H7 (cell line): ENCODE measurements around the gene UBXN6. TPM values are rescaled to one million over a fixed set of nuclear protein-coding genes. Genes with fewer than 3 reads are reported as not detected.

Experiments
- DNase-seq: peaks from one replicate; pipeline ENCODE4 v3.0.0; 2012
- H3K27me3 ChIP-seq: 2 replicates; pipeline ENCODE4 v1.6.0; 2011; ENCODE audit warnings: mild to moderate bottlenecking, low read length; ENCODE audit not compliant: control insufficient read depth, insufficient read depth
- H3K36me3 ChIP-seq: replicated peaks from 2 replicates; pipeline ENCODE4 v1.5.1; 2011; ENCODE audit warnings: low read length; ENCODE audit not compliant: control insufficient read depth, insufficient read depth
- H3K4me3 ChIP-seq: 2 replicates; pipeline ENCODE4 v1.5.1; 2011; ENCODE audit warnings: low read depth, mild to moderate bottlenecking, control low read depth, low read length, moderate library complexity; ENCODE audit not compliant: insufficient read depth
- total RNA-seq: library from RNA; depleted of rRNA; stranded (reverse); fragments of >200 nt; shearing (Covaris generic); gene quantifications from 2 replicates; pipeline ENCODE4 v1.2.3, GENCODE V29; 2014

UBXN6 gene
- total RNA-seq, 1 experiment from 2014 or later: 41.8 TPM

DNA sequence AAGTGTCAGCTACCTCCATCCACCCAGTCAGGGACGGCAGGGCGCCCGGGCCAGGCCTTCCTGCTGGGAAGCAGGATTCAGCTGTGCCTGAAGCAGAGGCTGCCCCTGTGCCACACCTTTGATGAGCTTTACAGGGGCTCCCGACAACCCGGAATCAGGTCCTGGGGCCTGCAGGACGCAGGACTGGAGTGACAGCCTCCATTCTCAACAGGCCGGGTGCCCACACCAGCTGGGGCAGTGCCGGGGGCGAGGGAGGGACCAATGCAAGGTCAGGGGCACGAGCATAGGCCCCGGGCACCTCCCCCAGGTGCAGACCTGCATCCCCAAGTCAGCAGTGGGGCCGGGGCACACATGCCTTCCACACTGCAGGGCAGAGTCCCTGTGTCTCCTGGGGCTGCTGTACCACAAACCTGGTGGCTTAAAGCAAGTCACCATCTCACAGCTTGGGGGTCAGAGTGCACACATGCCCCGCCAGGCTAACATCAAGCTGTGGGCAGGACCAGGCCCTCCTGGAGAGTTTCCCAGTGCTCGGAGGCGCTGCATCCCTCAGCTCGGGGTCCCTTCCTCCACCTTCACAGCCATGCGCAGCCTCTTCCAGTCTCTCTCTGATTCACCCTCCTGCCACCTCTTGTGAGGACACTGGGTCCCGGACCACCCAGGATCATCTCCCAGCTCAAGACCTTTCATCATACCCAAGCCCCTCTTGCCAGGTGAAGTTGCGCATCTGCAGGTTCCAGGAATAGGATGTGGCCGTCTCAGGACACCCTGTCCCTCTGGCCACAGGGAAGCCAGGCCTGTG is 13.4 kb downstream of the UBXN6 start:
- Histone ChIP-seq H3K36me3 (peaks cover 21% of the 10 kb centered on the region), H3K27me3 (no peaks in the 10 kb centered on the region), H3K4me3 (no peak overlapping the region)
- DNase-seq: peak; percentile 50

DNA sequence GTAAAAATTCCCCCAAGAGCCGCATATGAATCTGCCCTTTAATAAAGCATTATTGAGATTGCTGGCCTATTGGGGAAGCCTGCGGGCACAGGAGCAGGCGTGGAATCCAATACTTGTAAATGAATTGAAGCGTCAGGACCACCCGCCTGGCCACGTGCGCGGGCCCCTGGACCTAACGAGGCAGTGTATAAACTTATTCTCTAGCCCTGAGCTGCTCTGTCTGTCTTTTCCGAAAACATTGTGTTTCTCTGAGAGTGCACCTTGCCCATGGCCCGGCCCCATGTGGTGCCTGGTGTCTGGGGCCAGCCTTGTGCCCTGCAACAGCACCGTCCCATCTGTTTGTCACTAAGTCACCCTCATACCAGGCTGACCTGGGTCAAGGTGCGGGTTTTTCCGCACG is 14.4 kb downstream of the UBXN6 start:
- no peaks in the 10 kb centered on the region for H3K27me3 ChIP-seq
- no peak overlapping the region for H3K4me3 ChIP-seq
- DNase-seq: peak; percentile 42
- H3K36me3 ChIP-seq: peaks cover 23% of the 10 kb centered on the region

DNA sequence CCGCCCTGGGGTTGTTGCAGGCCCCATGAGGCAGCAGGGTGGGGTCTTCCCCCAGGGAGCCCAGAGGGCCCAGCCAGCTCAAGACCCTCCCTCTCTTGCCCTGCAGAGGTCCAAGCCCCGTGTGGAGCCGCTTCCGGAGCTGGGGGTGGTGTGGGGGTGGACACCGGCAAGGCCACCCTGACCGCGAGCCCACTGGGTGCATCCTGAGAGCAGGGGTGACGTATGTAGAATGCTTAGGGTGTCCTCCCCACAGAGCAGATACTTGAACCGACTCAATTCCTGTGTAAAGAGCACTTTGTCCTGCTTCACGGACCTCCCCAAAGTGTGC is 14.8 kb downstream of the UBXN6 start:
- peaks cover 24% of the 10 kb centered on the region for H3K36me3 ChIP-seq

DNA sequence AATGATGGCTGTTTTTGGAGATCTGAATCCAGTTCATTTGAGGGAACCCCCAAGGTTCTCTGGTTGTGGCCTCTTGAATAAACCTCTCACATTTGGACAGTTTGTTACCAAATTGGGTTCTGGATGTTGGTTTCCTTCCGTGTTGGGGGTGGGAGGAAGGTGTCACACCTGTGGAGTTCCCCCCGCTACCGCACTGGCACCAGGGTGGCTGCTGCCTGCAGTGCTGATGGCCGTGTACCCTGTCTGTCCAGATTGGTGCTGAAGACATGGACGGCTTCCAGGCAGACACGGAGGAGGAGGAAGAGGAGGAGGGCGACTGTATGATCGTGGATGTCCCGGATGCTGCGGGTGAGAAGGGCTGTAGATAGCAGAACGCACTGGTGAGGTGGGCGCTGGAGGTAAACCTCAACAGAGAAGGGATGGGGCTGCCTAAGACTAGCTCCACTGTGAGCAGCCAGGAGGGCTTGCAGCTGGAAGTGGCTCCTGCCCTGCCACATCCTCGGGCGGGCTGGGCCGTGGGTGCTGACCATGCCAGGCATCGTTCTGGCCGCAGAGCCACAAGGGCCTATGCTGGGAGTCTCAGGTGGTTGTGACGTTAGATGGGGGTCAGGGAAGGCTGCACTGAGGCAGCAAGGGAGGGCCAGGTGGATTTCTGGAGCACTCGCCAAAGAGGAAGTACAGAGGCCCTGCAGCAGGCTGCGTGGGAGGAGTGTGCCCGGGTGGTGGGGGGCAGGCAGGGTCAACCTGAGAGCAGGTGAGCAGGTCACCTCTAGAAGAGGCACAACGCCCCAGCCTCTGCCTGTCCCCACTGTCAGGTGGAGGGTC is 15.4 kb downstream of the UBXN6 start:
- Histone ChIP-seq H3K4me3 (no peak overlapping the region), H3K36me3 (peaks cover 24% of the 10 kb centered on the region), H3K27me3 (no peaks in the 10 kb centered on the region)
- DNase-seq: peak; percentile 54

More for the DNA sequence above, 14.8 kb downstream of the UBXN6 start:
- DNase-seq: no peak
- no peak overlapping the region for H3K4me3 ChIP-seq
- no peaks in the 10 kb centered on the region for H3K27me3 ChIP-seq

DNA sequence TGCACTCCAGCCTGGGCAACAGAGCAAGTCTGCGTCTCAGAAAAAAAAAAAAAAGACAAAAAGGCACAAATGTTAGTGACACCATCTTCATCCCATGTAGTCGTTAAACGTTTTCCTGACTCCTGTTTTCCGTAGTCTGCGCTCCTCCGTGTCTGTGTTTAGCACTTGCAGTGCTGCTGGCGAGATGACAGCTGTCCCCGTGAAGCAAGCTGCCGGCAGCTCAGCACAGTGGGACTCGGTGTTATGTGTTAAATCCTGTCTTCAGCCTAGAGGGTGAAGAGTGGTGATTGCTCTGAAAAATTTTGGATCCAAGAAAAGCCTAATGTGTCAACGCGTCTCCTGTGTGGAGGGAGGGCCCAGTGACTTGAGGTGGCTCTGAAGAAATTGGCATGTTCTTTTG is 18.4 kb downstream of the UBXN6 start:
- peaks cover 42% of the 10 kb centered on the region for H3K36me3 ChIP-seq
- H3K4me3 ChIP-seq: no peak overlapping the region
- no peak for DNase-seq
- H3K27me3 ChIP-seq: no peaks in the 10 kb centered on the region

DNA sequence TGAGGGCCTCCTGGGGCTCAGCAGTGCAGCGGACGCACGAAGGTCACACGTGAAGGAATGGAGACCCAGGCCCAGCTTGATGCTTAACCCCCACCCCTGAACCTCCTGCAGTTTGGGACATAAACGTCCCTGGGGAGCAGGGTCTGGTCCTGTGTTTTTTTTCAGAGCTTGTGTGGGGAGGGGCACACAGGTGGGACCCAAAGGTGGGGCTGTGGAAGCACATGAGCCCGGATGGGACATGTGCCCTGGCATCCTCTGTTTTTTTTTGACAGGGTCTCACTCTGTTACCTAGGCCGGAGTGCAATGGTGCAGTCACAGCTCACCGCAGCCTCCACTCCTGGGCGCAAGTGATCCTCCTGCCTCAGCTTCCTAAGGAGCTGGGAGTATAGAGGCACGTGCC is 20.5 kb downstream of the UBXN6 start:
- Histone ChIP-seq H3K4me3 (no peak overlapping the region), H3K27me3 (no peaks in the 10 kb centered on the region), H3K36me3 (peaks cover 54% of the 10 kb centered on the region)
- DNase-seq: no peak

DNA sequence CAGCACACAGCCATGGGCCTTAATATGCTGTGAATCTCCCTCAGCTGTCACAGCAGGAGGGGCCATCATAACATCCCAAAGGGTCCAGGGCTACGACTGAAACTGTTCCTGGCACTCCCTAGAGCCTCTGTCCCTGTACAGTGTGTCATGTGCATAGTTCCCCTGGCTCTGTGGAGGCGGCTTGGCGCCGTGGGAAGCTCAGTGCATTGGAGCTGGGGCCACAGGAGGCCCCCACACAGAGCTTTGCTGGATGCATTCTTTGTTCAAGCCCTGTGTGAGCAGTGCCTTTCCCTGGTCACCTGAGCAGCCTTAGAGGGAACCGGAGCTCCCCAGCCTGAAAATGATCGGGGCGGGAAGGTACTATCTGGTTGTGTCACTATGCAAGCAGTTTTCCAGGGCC is 21.4 kb downstream of the UBXN6 start:
- H3K27me3 ChIP-seq: no peaks in the 10 kb centered on the region
- peaks cover 59% of the 10 kb centered on the region for H3K36me3 ChIP-seq
- no peak for DNase-seq
- H3K4me3 ChIP-seq: no peak overlapping the region

DNA sequence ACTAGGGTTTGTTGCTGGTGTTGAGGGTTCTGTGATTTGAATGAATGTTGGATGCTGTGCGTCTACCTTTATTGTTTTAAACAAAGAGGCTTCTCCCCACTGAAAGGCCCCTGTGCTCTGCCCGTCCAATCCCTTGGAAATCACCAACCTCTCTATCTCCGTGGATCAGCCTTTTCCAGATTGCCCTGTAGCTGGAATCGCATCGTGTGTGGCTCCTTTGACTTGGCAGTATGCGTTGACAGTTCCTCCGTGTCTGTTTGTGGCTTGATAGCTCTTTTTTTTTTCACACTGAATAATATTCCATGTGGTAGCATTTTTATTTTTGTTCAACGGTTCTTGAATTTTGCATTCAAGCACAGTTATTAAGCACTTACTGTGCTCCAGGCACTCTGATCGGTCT is 23.2 kb downstream of the UBXN6 start:
- H3K27me3 ChIP-seq: no peaks in the 10 kb centered on the region
- no peak for DNase-seq
- no peak overlapping the region for H3K4me3 ChIP-seq
- H3K36me3 ChIP-seq: peaks cover 62% of the 10 kb centered on the region

DNA sequence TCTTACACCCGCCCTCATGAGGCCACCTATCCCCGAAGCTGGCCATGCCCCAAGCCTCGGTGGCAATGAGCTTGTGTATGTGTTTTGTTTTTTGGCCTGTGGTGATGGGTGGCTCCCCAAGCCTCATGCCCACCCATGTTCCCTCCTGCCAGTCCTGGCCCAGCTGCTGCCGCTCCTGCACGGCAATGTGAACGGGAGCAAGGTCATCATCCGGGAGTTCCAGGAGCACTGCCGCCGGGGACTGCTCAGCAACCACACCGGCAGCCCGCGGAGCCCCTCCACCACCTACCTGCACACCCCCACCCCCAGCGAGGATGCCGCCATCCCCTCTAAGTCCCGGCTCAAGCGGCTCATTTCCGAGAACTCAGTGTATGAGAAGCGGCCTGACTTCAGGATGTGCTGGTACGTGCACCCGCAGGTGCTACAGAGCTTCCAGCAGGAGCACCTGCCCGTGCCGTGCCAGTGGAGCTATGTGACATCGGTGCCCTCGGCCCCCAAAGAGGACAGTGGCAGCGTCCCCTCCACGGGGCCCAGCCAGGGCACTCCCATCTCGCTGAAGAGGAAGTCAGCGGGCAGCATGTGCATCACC is 24.6 kb downstream of the UBXN6 start:
- H3K27me3 ChIP-seq: no peaks in the 10 kb centered on the region
- peaks cover 68% of the 10 kb centered on the region for H3K36me3 ChIP-seq
- no peak overlapping the region for H3K4me3 ChIP-seq
- DNase-seq: peak; percentile 55

DNA sequence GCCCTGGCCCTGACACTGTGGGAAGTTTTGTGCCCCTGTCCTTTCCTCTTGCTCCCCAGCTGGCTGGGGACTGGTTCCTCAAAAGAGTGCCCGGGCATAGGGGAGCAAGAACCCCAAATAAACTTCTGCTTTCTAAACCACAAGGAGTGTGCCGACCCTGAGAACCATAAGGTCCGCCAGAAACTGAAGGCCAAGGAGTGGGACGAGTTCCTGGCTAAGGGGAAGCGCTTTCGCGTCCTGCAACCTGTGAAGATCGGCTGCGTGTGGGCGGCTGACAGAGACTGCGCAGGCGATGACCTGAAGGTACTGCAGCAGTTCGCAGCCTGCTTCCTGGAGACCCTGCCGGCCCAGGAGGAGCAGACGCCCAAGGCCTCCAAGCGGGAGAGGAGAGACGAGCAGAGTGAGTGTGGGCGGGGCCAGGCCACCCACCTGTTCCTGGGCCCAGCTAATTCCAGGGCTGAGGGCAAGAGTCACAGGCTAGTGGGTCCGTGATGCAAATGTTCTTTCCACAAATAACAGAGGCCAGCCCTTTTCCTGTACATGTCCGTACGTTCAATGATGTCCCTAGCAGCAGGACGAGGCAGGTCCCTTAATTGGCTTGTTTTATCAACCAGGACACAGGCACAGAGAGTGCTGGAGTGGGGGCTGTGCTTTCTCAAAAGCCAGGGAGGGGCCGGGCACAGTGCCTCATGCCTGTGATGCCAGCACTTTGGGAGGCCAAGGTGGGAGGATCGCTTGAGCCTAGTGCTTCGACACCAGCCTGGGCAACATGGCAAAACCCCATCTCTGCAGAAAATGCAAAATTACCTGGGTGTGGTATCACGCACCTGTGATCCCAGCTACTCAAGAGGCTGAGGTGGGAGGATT is 25.6 kb downstream of the UBXN6 start:
- peaks cover 68% of the 10 kb centered on the region for H3K36me3 ChIP-seq
- no peak overlapping the region for H3K4me3 ChIP-seq
- H3K27me3 ChIP-seq: no peaks in the 10 kb centered on the region
- DNase-seq: peak; percentile 49

DNA sequence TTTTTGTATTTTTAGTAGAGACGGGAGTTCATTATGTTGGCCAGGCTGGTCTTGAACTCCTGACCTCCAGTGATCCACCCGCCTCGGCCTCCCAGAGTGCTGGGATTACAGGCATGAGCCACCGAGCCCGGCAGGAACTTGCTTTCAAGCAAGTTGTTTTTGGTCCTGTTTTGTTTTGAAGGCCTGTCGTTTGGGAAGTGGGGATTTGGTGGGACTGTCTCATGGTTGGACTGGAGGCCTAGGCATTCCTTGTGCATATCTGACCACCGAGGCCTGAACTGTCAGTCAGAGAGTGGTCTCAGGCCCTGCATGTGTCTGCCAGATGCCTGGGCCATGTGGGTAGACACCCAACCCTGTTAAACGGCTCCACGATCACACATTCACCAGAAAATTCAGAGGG is 26.3 kb downstream of the UBXN6 start:
- Histone ChIP-seq H3K36me3 (peaks cover 64% of the 10 kb centered on the region), H3K4me3 (no peak overlapping the region)

DNA sequence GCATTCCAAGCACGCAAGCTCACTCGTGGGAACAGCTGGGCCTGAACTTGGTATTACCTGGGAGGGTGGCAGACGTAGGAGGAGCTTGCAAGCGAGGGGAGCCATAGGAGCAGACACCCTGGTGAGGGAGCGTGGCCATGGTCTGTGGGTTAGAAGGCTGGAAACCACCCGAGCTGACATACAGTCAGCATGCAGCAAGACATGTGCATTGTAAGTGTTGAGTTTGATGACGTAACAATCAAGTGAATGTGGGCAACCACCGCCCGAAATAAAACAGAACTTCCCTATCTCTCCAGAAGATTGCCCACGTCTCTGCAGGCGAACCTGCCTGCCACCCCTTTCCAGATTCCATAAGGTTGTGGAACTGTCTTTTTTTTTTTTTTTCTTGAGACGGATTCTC is 26.8 kb downstream of the UBXN6 start:
- H3K36me3 ChIP-seq: peaks cover 62% of the 10 kb centered on the region
- no peak overlapping the region for H3K4me3 ChIP-seq
- DNase-seq: no peak
- no peaks in the 10 kb centered on the region for H3K27me3 ChIP-seq

More for the DNA sequence above, 26.3 kb downstream of the UBXN6 start:
- no peaks in the 10 kb centered on the region for H3K27me3 ChIP-seq
- DNase-seq: no peak

DNA sequence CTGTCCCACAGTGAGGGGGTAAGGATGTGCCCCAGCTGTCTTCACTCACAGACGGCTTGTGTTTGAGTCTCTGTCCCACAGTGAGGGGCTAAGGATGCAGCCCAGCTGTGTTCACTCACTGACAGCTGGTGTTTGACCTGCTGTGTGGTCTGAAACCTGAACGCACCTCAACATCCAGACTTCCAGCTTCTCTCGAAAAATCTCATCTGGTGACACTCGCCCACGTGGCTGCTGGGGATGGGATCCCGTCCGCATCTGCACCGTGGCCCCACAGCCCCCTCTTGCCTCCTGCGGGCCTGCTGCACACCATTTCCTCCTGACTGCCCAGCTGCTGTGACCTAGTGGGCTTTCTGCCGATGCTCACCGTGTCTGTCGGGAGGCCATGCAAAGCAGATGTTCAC is 27.8 kb downstream of the UBXN6 start:
- Histone ChIP-seq H3K27me3 (no peaks in the 10 kb centered on the region), H3K36me3 (peaks cover 63% of the 10 kb centered on the region), H3K4me3 (no peak overlapping the region)
- DNase-seq: no peak

DNA sequence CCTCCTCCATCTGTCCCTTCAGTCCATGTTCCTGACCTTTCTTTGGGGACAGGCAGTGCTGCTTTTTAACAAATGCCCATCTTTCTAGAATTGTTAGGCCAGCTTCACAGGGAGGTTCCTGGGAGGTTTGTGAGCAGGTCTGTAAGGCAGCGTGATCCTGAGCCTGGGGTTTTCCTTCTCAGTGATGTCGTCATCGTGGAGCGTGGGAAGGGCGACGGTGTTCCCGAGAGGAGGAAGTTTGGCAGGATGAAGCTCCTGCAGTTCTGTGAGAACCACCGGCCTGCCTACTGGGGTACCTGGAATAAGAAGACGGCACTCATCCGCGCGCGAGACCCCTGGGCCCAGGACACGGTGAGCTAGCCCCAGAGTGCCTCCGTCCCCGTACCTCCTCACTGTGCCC is 28.3 kb downstream of the UBXN6 start:
- Histone ChIP-seq H3K4me3 (no peak overlapping the region), H3K27me3 (no peaks in the 10 kb centered on the region), H3K36me3 (peaks cover 58% of the 10 kb centered on the region)
- no peak for DNase-seq
